22Rv1 (cell line): ENCODE measurements around the gene GABPB1.

Experiments used
- CTCF ChIP-seq: fragments of 450-650 bp; IDR thresholded peaks from 2 replicates; pipeline ENCODE4 v1.5.1; 2017; ENCODE audit warnings: mild to moderate bottlenecking
- ZFX ChIP-seq: fragments of 450-650 bp; IDR thresholded peaks from 2 replicates; pipeline ENCODE4 v1.6.1; 2017; ENCODE audit warnings: antibody characterized with exemption, borderline replicate concordance

- TF ChIP-seq CTCF (no peak), ZFX (no peak)
These were observed 120.2 kb downstream of the GABPB1 start for GRCh38 chr15:50234764-50235163.
